ENCODE results near the gene NFATC3. TPM values are rescaled to one million over a fixed set of nuclear protein-coding genes. Genes with fewer than 3 reads are reported as not detected.

Gene NFATC3
- total and polyA plus RNA-seq, 2 donors (not counting 1 experiment from before 2014, with no cell fraction given): 33.4 to 115 TPM

- H3K9me3 Mint-ChIP-seq (ENCODE audit: insufficient read depth): no peaks in the 10 kb centered on the region
- no peak for TF ChIP-seq EZH2 (IDR thresholded peaks at IDR 0.05; ENCODE audit: borderline replicate concordance, insufficient read depth, low read depth, low read length, poor library complexity, severe bottlenecking)
- TF ChIP-seq CTCF (IDR thresholded peaks at IDR 0.05): no peak
- H3K27ac ChIP-seq (ENCODE audit: low read length in 2 of 2): peak overlapping the region; percentile 81 to 93
- no peaks in the 10 kb centered on the region for H3K9me3 ChIP-seq (ENCODE audit: control extremely low read depth in 1 of 3, control insufficient read depth in 2 of 3, insufficient read depth in 1 of 3, low read length in 2 of 3)
- peaks cover 72% of the 10 kb centered on the region for H3K4me1 Mint-ChIP-seq
- peaks cover 69 to 74% of the 10 kb centered on the region in 2 donors for H3K4me1 ChIP-seq (ENCODE audit: control insufficient read depth in 2 of 2, insufficient read depth in 2 of 2, low read length in 2 of 2)
- WGBS (ENCODE audit: insufficient coverage): 62% methylated on average over 20 of the region's 21 CpGs
- peak overlapping the region; percentile 82 for H3K9ac ChIP-seq (ENCODE audit: low read length)
- intact Hi-C loops (cut with micrococcal nuclease): loop anchor here (1.0 to 10.0 kb wide), 7 partner anchors 9 to 603 kb away; partner anchors contain the start of genes ATP6V0D1, DDX28, DUS2 and PSKH1
- ChIA-PET CTCF (interaction anchor here (0.5 to 11.1 kb wide), 22 partner anchors 10 to 1129 kb away, joined by 3 to 242 read pairs (median 5); partner anchors contain the start of genes PSMB10 and SLC7A6), POLR2A (interaction anchor here (0.7 to 5.0 kb wide), 9 partner anchors 9 to 227 kb away, joined by 3 to 82 read pairs (median 4); partner anchors contain the start of genes PRMT7 and SLC7A6OS)
- H3K79me2 ChIP-seq (ENCODE audit: control insufficient read depth, insufficient read depth, low read length): peaks cover 46% of the 10 kb centered on the region
- DNase-seq (no peak), ATAC-seq (ENCODE audit: low read depth) (no peak)
- H3K27me3 ChIP-seq (replicated peaks in 1 of 4; ENCODE audit: control extremely low read depth in 1 of 4, control insufficient read depth in 3 of 4, insufficient read depth in 4 of 4, low read length in 3 of 4): no peaks in the 10 kb centered on the region
- peaks cover 8% of the 10 kb centered on the region for H4K20me1 ChIP-seq (ENCODE audit: control insufficient read depth, insufficient read depth, low read length, poor library complexity, severe bottlenecking)
- H3K4me3 Mint-ChIP-seq: peak overlapping the region; percentile 86
- H3K36me3 ChIP-seq (replicated peaks in 1 of 2; ENCODE audit: control extremely low read depth in 1 of 2, control insufficient read depth in 1 of 2, extremely low read depth in 1 of 2, insufficient read depth in 2 of 2, low read length in 1 of 2): peaks cover 0 to 14% of the 10 kb centered on the region in 2 experiments
- H2AFZ ChIP-seq (ENCODE audit: insufficient read depth, low read depth, low read length, poor library complexity, severe bottlenecking): peak overlapping the region; percentile 97
- H3K27ac Mint-ChIP-seq: peak overlapping the region; percentile 96
- H3K4me3 ChIP-seq (ENCODE audit: control extremely low read depth in 1 of 5, extremely low read depth in 1 of 5, insufficient read depth in 1 of 5, low read depth in 2 of 5, low read length in 4 of 5): peak overlapping the region; percentile 75 to 94 (median 90)
- H3K4me2 ChIP-seq (replicated peaks; ENCODE audit: low read depth, low read length, poor library complexity, severe bottlenecking): peak overlapping the region; percentile 88
- H3K27me3 Mint-ChIP-seq: no peaks in the 10 kb centered on the region
Observed at GRCh38 chr16:68083861-68084503, 1.2 kb upstream of the NFATC3 start.

All from B cell (primary cell).